VCaP (cell line): ENCODE data around the gene FRK.

Experiments
- H3K27ac ChIP-seq: fragments of 450-650 bp; 2 replicates; pipeline ENCODE4 v1.5.1; 2017
- TF ChIP-seq, protein P1 (sequence below): fragments of 450-650 bp; conservative IDR thresholded peaks from 2 replicates; pipeline ENCODE4 v1.5.1; 2017; ENCODE audit warnings: mild to moderate bottlenecking, moderate library complexity

The FRK gene

GRCh38 chr6:116073765-116074440, 13.2 kb upstream of the FRK start:
- TF ChIP-seq, protein P1, sequence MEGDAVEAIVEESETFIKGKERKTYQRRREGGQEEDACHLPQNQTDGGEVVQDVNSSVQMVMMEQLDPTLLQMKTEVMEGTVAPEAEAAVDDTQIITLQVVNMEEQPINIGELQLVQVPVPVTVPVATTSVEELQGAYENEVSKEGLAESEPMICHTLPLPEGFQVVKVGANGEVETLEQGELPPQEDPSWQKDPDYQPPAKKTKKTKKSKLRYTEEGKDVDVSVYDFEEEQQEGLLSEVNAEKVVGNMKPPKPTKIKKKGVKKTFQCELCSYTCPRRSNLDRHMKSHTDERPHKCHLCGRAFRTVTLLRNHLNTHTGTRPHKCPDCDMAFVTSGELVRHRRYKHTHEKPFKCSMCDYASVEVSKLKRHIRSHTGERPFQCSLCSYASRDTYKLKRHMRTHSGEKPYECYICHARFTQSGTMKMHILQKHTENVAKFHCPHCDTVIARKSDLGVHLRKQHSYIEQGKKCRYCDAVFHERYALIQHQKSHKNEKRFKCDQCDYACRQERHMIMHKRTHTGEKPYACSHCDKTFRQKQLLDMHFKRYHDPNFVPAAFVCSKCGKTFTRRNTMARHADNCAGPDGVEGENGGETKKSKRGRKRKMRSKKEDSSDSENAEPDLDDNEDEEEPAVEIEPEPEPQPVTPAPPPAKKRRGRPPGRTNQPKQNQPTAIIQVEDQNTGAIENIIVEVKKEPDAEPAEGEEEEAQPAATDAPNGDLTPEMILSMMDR = no peak
- no peak overlapping the region for H3K27ac ChIP-seq

- TF ChIP-seq, protein P1 = no peak
- H3K27ac ChIP-seq = no peak overlapping the region
Measured at GRCh38 chr6:116072368-116072767, 11.7 kb upstream of the FRK start.

DNA sequence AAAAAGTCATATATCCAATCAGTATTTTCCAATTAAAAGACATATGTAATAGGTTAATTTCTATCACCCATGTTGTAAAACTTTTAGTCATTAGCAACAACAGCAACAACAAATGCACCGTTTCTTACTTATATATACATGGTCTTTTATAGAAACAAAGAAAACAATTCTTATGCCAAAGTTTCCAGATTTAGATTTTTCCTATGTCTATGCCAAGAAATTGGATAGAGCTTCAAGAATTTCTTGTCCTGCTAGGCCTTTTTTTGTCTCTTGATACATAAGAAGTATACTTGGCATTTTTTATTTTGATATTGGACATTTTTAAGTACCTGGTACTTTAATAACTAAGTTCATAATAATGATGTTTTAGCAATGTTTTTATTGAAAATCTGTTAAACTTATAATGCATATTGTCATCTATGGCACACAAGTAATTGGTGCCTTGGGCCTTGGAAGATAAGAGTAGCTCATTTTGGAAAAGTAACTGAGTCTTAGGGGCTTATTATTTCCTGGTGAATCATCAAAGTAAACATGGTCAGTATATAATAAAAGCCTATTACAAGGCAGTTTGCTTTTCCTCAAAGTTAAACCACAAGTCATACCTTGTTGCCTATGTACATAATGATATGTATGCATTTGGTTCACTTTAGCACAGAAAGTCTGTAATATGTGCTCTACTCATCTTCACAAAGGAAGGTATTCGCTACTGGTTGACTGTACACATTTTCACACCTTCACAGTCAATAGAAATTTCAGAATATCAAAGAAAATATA, 10.1 kb upstream of the FRK start:
- TF ChIP-seq, protein P1 = no peak
- H3K27ac ChIP-seq = no peak overlapping the region

DNA sequence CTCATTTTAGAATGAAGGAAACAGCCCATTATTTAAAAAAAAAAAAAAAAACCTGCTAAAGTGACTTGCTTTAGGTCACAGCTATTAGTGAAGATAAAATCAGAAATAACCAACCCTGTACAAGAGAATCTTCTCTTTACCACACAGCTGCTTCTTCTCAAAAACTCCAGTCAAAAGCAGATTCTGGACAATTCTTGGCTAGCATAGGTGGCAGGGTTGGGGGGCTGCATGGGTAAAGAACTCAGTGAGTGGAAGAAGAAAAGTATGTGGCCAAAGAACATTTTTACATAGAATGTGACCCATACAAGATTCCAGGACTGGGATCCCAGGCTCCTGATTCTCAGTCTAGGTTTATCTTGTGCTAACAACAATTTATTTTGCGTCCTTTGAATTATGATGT, 9.4 kb upstream of the FRK start:
- no peak overlapping the region for H3K27ac ChIP-seq
- TF ChIP-seq, protein P1 = no peak

GRCh38 chr6:116066789-116067188, 6.1 kb upstream of the FRK start:
- H3K27ac ChIP-seq = no peak overlapping the region
- TF ChIP-seq, protein P1 = no peak

DNA sequence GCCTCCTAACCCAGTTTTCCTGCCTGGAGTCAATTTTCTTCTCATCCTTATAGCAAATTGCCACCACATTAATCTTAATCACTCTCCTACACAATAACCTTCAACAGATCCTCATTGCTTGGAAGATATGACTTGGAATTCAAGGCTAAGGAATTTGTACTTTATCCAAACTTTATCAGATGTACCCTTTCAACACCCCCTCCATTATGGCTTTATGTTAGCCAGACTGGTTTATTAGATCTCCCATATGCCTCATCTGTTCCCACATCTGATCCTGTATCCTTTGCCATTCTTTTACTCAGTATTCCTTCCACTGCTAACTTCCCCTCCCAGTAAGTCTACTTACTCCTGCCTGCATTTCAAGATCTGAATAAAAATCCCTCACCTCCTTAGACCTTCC, 4.0 kb upstream of the FRK start:
- TF ChIP-seq, protein P1 = no peak

GRCh38 chr6:116062496-116062895, 1.8 kb upstream of the FRK start:
- no peak overlapping the region for H3K27ac ChIP-seq
- TF ChIP-seq, protein P1 = no peak

More for the DNA sequence above, 4.0 kb upstream of the FRK start:
- H3K27ac ChIP-seq = no peak overlapping the region
